ENCODE results near the gene STAT5B. TPM values are rescaled to one million over a fixed set of nuclear protein-coding genes. Genes with fewer than 3 reads are reported as not detected.

Gene STAT5B
- polyA plus RNA-seq, 1 experiment = 34.0 TPM

- POLR2A ChIA-PET = interaction anchor here (0.5 to 0.8 kb wide), 2 partner anchors 23 to 245 kb away, joined by 5 read pairs; no protein-coding TSS in a partner anchor
- Histone ChIP-seq H3K9me3 (ENCODE audit: control insufficient read depth, insufficient read depth, low read length) (peaks cover 6% of the 10 kb centered on the region; the same call in 1 of the 2 replicates), H3K4me3 (ENCODE audit: low read depth, low read length) (no peak overlapping the region), H3K27ac (ENCODE audit: low read depth, low read length) (no peak overlapping the region), H3K27me3 (ENCODE audit: control insufficient read depth, insufficient read depth, low read length) (peaks cover under 1% of the 10 kb centered on the region)
- CTCF ChIA-PET = interaction anchor here (1.1 kb wide), 1 partner anchor 63 kb away, joined by 6 read pairs; no protein-coding TSS in a partner anchor
- DNase-seq (ENCODE audit: low read depth, low spot score) = no peak
- TF ChIP-seq, protein P1, sequence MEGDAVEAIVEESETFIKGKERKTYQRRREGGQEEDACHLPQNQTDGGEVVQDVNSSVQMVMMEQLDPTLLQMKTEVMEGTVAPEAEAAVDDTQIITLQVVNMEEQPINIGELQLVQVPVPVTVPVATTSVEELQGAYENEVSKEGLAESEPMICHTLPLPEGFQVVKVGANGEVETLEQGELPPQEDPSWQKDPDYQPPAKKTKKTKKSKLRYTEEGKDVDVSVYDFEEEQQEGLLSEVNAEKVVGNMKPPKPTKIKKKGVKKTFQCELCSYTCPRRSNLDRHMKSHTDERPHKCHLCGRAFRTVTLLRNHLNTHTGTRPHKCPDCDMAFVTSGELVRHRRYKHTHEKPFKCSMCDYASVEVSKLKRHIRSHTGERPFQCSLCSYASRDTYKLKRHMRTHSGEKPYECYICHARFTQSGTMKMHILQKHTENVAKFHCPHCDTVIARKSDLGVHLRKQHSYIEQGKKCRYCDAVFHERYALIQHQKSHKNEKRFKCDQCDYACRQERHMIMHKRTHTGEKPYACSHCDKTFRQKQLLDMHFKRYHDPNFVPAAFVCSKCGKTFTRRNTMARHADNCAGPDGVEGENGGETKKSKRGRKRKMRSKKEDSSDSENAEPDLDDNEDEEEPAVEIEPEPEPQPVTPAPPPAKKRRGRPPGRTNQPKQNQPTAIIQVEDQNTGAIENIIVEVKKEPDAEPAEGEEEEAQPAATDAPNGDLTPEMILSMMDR (IDR thresholded peaks at IDR 0.05; ENCODE audit: low read depth, low read length) = no peak
These were observed 9.3 kb upstream of the STAT5B start for GRCh38 chr17:42285346-42286050.

GRCh38 chr17:42284566-42284965 lies 8.4 kb upstream of the STAT5B start:
- no peak overlapping the region for H3K27ac ChIP-seq (ENCODE audit: low read depth, low read length)
- peaks cover 6% of the 10 kb centered on the region; the same call in 1 of the 2 replicates for H3K9me3 ChIP-seq (ENCODE audit: control insufficient read depth, insufficient read depth, low read length)
- ChIA-PET CTCF (no interaction called here), POLR2A (interaction anchor here (0.6 kb wide), 1 partner anchor 28 kb away, joined by 5 read pairs; no protein-coding TSS in a partner anchor)
- no peak for DNase-seq (ENCODE audit: low read depth, low spot score)
- H3K4me3 ChIP-seq (ENCODE audit: low read depth, low read length) = no peak overlapping the region
- TF ChIP-seq, protein P1 (IDR thresholded peaks at IDR 0.05; ENCODE audit: low read depth, low read length) = no peak
- peaks cover 2% of the 10 kb centered on the region for H3K27me3 ChIP-seq (ENCODE audit: control insufficient read depth, insufficient read depth, low read length)

DNA sequence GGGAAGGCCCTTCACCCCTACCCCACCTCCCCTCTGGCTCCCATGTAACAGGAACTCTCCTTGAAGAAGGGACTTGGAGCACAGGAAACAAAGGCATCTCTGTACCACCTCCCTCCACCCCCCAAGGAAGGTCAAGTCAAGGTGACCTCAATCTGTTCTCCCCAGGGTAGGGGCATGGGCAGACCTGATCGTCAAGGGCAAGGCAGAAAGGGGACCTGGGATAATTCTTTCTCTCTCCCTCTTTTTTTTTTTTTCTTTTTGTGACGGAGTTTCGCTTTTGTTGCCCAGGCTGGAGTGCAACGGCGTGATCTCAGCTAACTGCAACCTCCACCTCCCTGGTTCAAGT lies 7.8 kb upstream of the STAT5B start:
- Histone ChIP-seq H3K9me3 (ENCODE audit: control insufficient read depth, insufficient read depth, low read length) (peaks cover 3% of the 10 kb centered on the region; the same call in 1 of the 2 replicates), H3K27ac (ENCODE audit: low read depth, low read length) (no peak overlapping the region), H3K4me3 (ENCODE audit: low read depth, low read length) (no peak overlapping the region), H3K27me3 (ENCODE audit: control insufficient read depth, insufficient read depth, low read length) (peaks cover 2% of the 10 kb centered on the region)
- no peak for DNase-seq (ENCODE audit: low read depth, low spot score)
- CTCF ChIA-PET = no interaction called here
- POLR2A ChIA-PET = no interaction called here
- TF ChIP-seq, protein P1 (IDR thresholded peaks at IDR 0.05; ENCODE audit: low read depth, low read length) = no peak

GRCh38 chr17:42283241-42284023 lies 7.2 kb upstream of the STAT5B start:
- Histone ChIP-seq H3K9me3 (ENCODE audit: control insufficient read depth, insufficient read depth, low read length) (no peaks in the 10 kb centered on the region), H3K27me3 (ENCODE audit: control insufficient read depth, insufficient read depth, low read length) (peaks cover 2% of the 10 kb centered on the region), H3K27ac (ENCODE audit: low read depth, low read length) (no peak overlapping the region), H3K4me3 (ENCODE audit: low read depth, low read length) (no peak overlapping the region)
- CTCF ChIA-PET = no interaction called here
- POLR2A ChIA-PET = no interaction called here
- DNase-seq (ENCODE audit: low read depth, low spot score) = no peak
- TF ChIP-seq, protein P1 (IDR thresholded peaks at IDR 0.05; ENCODE audit: low read depth, low read length) = no peak
